ENCODE results near the gene BASP1. TPM values are rescaled to one million over a fixed set of nuclear protein-coding genes. Genes with fewer than 3 reads are reported as not detected.

BASP1 gene
- total and polyA plus RNA-seq, 12 donors: 7.0 to 24.9 (median 12.7) TPM

DNA sequence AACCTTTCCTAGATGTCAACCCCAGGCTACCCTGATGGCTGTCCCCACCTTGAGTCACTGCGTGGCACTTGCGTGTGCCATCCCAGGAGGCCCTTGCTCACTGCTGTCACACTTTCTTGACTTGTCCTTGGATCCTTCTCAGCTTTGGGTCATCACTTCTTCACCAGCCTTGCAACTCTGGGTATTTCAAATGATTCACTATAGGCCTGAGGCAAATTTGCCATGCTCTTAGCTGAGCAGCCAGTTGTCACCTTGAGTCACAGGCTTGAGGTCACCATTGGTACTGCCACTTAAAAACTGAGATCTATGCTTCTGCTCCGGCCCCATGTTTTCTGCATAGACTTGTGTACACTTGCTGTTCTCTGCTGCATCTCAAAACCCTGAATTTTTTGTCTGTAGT is 84.7 kb downstream of the BASP1 start:
- H3K27me3 ChIP-seq: no peaks in the 10 kb centered on the region
- no peak for DNase-seq
- H3K36me3 ChIP-seq (replicated peaks in 1 of 2): no peaks in the 10 kb centered on the region
- H3K27ac ChIP-seq: no peak overlapping the region
- no peak for TF ChIP-seq POLR2A (IDR thresholded peaks at IDR 0.05)
- TF ChIP-seq, protein P1, sequence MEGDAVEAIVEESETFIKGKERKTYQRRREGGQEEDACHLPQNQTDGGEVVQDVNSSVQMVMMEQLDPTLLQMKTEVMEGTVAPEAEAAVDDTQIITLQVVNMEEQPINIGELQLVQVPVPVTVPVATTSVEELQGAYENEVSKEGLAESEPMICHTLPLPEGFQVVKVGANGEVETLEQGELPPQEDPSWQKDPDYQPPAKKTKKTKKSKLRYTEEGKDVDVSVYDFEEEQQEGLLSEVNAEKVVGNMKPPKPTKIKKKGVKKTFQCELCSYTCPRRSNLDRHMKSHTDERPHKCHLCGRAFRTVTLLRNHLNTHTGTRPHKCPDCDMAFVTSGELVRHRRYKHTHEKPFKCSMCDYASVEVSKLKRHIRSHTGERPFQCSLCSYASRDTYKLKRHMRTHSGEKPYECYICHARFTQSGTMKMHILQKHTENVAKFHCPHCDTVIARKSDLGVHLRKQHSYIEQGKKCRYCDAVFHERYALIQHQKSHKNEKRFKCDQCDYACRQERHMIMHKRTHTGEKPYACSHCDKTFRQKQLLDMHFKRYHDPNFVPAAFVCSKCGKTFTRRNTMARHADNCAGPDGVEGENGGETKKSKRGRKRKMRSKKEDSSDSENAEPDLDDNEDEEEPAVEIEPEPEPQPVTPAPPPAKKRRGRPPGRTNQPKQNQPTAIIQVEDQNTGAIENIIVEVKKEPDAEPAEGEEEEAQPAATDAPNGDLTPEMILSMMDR (IDR thresholded peaks at IDR 0.05): no peak
- H3K4me1 ChIP-seq (replicated peaks in 1 of 2): no peaks in the 10 kb centered on the region
- WGBS, 4 donors: 77 to 91% (median 86%) methylated on average over 3 of the region's 3 CpGs
- no peak overlapping the region for H3K4me3 ChIP-seq
- intact Hi-C loops (cut with DNase I): no loop called here
- no peaks in the 10 kb centered on the region for H3K9me3 ChIP-seq (replicated peaks in 1 of 3)

DNA sequence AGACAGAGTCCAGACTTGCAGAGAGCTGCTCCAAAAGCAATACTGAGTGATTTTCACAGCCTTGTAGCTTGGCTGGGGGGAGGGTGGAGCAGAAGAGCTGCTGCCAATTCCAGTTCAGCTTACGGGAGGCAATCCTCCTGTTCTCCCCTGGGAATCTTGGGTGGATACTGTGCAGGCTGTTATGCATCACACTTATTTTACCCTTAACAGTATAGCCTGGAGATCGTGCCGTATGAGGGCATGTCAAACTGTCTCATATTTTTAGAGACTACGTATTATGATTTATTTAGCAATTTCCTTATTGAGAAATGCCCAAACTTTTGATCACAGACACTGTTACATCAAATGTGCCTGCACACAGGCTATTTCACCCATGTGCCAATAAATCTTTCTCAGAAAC is 85.2 kb downstream of the BASP1 start:
- intact Hi-C loops (cut with DNase I): no loop called here
- no peaks in the 10 kb centered on the region for H3K36me3 ChIP-seq (replicated peaks in 1 of 2)
- TF ChIP-seq POLR2A (IDR thresholded peaks at IDR 0.05): no peak
- TF ChIP-seq, protein P1 (IDR thresholded peaks at IDR 0.05): no peak
- H3K27ac ChIP-seq: no peak overlapping the region
- 54 to 61% (median 57%) methylated on average over 4 of the region's 4 CpGs for WGBS, 4 donors
- no peaks in the 10 kb centered on the region for H3K4me1 ChIP-seq (replicated peaks in 1 of 2)
- no peak overlapping the region for H3K4me3 ChIP-seq
- DNase-seq: peak in 1 of 7 donors; percentile 28
- no peaks in the 10 kb centered on the region for H3K27me3 ChIP-seq
- H3K9me3 ChIP-seq (replicated peaks in 1 of 3): no peaks in the 10 kb centered on the region

DNA sequence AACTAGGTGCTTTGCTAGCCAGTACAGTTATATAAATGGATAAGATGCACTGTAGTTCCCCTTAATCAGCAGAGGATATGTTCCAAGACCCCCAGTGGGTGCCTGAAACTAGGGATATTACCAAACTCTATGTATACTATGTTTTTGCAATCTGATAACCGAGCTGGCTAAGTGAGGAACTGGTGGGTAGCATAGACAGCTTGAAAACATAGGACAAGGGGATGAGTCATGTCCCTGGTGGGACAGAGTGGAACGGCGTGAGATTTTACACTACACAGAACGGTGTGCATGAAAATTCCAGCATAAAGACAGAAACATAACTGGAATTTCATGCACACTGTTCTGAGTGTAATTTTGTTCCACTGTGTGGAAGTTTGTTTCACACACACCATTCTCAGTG is 86.9 kb downstream of the BASP1 start:
- DNase-seq: no peak
- intact Hi-C loops (cut with DNase I): no loop called here
- no peak overlapping the region for H3K27ac ChIP-seq
- WGBS, 4 donors: 57 to 94% (median 68%) methylated on average over 4 of the region's 4 CpGs
- TF ChIP-seq POLR2A (IDR thresholded peaks at IDR 0.05): no peak
- TF ChIP-seq, protein P1 (IDR thresholded peaks at IDR 0.05): no peak
- no peaks in the 10 kb centered on the region for H3K27me3 ChIP-seq
- H3K4me3 ChIP-seq: no peak overlapping the region
- H3K9me3 ChIP-seq (replicated peaks in 1 of 3): no peaks in the 10 kb centered on the region
- no peaks in the 10 kb centered on the region for H3K36me3 ChIP-seq (replicated peaks in 1 of 2)
- H3K4me1 ChIP-seq (replicated peaks in 1 of 2): no peaks in the 10 kb centered on the region

DNA sequence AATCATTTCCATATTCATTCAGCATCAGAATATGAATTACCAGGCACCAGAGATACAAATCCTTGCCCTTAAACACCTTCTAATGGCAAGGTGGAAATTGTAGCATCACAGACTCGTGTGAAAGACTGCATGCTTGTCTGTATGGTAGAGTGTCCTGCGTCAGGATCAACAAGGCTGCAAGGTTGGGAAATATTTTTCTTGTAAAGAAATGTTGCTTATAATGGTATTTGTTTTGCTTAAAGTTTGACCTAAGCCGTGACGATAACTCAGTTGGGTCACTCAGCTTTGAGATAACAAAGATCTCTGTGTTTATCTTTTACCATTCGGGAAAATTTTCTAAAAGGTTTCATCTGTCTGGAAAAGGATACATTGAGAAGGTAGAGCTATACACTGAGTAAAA is 87.6 kb downstream of the BASP1 start:
- no peak overlapping the region for H3K27ac ChIP-seq
- intact Hi-C loops (cut with DNase I): no loop called here
- no peaks in the 10 kb centered on the region for H3K36me3 ChIP-seq (replicated peaks in 1 of 2)
- TF ChIP-seq POLR2A (IDR thresholded peaks at IDR 0.05): no peak
- TF ChIP-seq, protein P1 (IDR thresholded peaks at IDR 0.05): no peak
- H3K9me3 ChIP-seq (replicated peaks in 1 of 3): no peaks in the 10 kb centered on the region
- no peaks in the 10 kb centered on the region for H3K27me3 ChIP-seq
- no peak overlapping the region for H3K4me3 ChIP-seq
- no peak for DNase-seq
- no peaks in the 10 kb centered on the region for H3K4me1 ChIP-seq (replicated peaks in 1 of 2)
- WGBS, 4 donors: 31 to 49% (median 38%) methylated on average over 5 of the region's 5 CpGs
